Heart left ventricle (tissue), 16 donors: ENCODE results near the gene SUSD4. TPM values are rescaled to one million over a fixed set of nuclear protein-coding genes. Genes with fewer than 3 reads are reported as not detected.

Source experiments
- ATAC-seq, 4 donors: fragments of 200-7000 bp; cut with Tn5 transposase; one replicate each; pipeline ENCODE4 v1.9.1; 2020 to 2022; ENCODE audit warnings: moderate library complexity in 4 of 4, mild to moderate bottlenecking in 3 of 4, moderate number of reproducible peaks in 1 of 4
- DNase-seq, 5 donors: peaks; one replicate each; pipeline ENCODE4 v3.0.0-alpha.2; 2020
- H3K27ac ChIP-seq, 12 donors: fragments of 200-600 bp; sonication (generic) in 4 of 12; one replicate each; pipeline versions ENCODE4 v1.5.0 to v1.8.0; 2016 to 2022; ENCODE audit warnings: mild to moderate bottlenecking in 2 of 12
- H3K27me3 ChIP-seq, 9 donors: fragments of 200-600 bp; sonication (generic) in 2 of 9; one replicate each; pipeline versions ENCODE4 v1.5.1 to v1.8.0; 2016 to 2022; ENCODE audit warnings: mild to moderate bottlenecking in 3 of 9
- H3K36me3 ChIP-seq, 9 donors: fragments of 200-600 bp; sonication (generic) in 2 of 9; one replicate each; pipeline versions ENCODE4 v1.5.0 to v1.8.0; 2018 to 2022; ENCODE audit warnings: mild to moderate bottlenecking in 2 of 9
- H3K4me1 ChIP-seq, 12 donors: fragments of 200-600 bp; sonication (generic) in 4 of 12; one replicate each; pipeline versions ENCODE4 v1.5.0 to v1.8.0; 2016 to 2022; ENCODE audit warnings: mild to moderate bottlenecking in 3 of 12
- H3K4me3 ChIP-seq, 12 donors: fragments of 200-600 bp; sonication (generic) in 4 of 12; one replicate each; pipeline versions ENCODE4 v1.5.0 to v1.8.0; 2017 to 2022; ENCODE audit warnings: mild to moderate bottlenecking in 9 of 12, moderate library complexity in 4 of 12
- H3K9me3 ChIP-seq, 12 donors: fragments of 200-600 bp; sonication (generic) in 4 of 12; one replicate each; pipeline versions ENCODE4 v1.5.0 to v1.8.0; 2016 to 2022; ENCODE audit warnings: mild to moderate bottlenecking in 1 of 12
- POLR2A ChIP-seq, 2 donors: fragments of 450-650 bp; IDR thresholded peaks; one replicate each; pipeline ENCODE4 v1.6.1; 2017; ENCODE audit warnings: antibody characterized with exemption in 2 of 2, mild to moderate bottlenecking in 2 of 2, moderate library complexity in 2 of 2
- WGBS, 4 donors: extraction: QIAGEN DNeasy Blood & Tissue Kit in 2 of 4; methylation state at CpG; one replicate each; pipeline versions ENCODE4 v1.1.5 to v1.1.7; 2013 to 2018; 5-methylcytosine and 5-hydroxymethylcytosine counted together
- intact Hi-C, 10 donors: fragments of 100-400 bp; cut with DNase I; formaldehyde crosslinking; loops; one replicate each; pipeline versions ENCODE4 v1.11.1 to v1.14.2; 2022
- polyA plus RNA-seq, 2 donors: library from polyadenylated mRNA; stranded (reverse); fragments of 200-250 nt; gene quantifications; one replicate each; pipeline ENCODE4 v1.2.3, GENCODE V29; 2013
- total RNA-seq, 9 donors: library from RNA; depleted of rRNA in 2 of 9; stranded (reverse); fragments of >200 nt in 2 of 9; fragmentation: NEBNext Ultra II Directional in 3 of 9; extraction: Animal tissue kit (Norgen Biotek cat#: 25700) in 3 of 9; gene quantifications; one replicate each; pipeline versions ENCODE4 v1.1.0 to v1.2.4, GENCODE V29; 2016 to 2023
- TF ChIP-seq, protein P1 (sequence below), 12 donors: fragments of 200-600 bp; sonication (generic) in 4 of 12; IDR thresholded peaks; one replicate each; pipeline versions ENCODE4 v1.5.0 to v1.8.0; 2018 to 2022; ENCODE audit warnings: antibody characterized with exemption in 12 of 12, mild to moderate bottlenecking in 5 of 12
- donor health status: ischemic (EF 13 %, LVEDD 7.1; RV severe dilation, severe dysfunction).
- donor health status: healthy with polysubstance abuse.
- donor health status: DM: no; HTN: yes; CAD: no.
- donor health status: DM: no; HTN: no; CAD: no.
- donor health status: ischemic (EF 25% LVEDD 6.9; RV normal size, moderate dysfunction).
- donor health status: ischemic (EF 25% LVEDD 5.7; RV mildly dilated, moderate dysfunction).
- donor health status: healthy.
- donor health status: DM: yes; HTN: yes; CAD: no.
- donor health status: ischemic (EF 35%, LVEDD 5.7; RV mildly dilated, moderate dysfunction).
- donor health status: nonischemic (EF 11% LVEDD 7.7; RV severe dilation, severe dysfunction).
- donor health status: DM: yes; HTN: yes; CAD: no.
- donor health status: PGD.
- donor health status: ischemic (EF 29% LVEDD 5.4; RV normal size, mild dysfunction).
- donor health status: nonischemic (EF 23%, LVEDD 6.1; RV moderate dilation, normal function).

SUSD4 gene
- total and polyA plus RNA-seq, 11 donors, result 0.40 to 27.2 (median 2.4) TPM

GRCh38 chr1:223198628-223198965 lies 165.4 kb downstream of the SUSD4 start:
- Histone ChIP-seq H3K36me3 (no peaks in the 10 kb centered on the region), H3K4me3 (no peak overlapping the region), H3K27ac (no peak overlapping the region), H3K4me1 (peaks cover 0 to 6% (median 0%) of the 10 kb centered on the region in 12 donors), H3K9me3 (no peaks in the 10 kb centered on the region), H3K27me3 (no peaks in the 10 kb centered on the region)
- WGBS, 4 donors, result 86 to 91% (median 88%) methylated on average over 3 of the region's 3 CpGs
- DNase-seq, result no peak
- ATAC-seq, result no peak
- TF ChIP-seq POLR2A (IDR thresholded peaks at IDR 0.05), result no peak
- TF ChIP-seq, protein P1, sequence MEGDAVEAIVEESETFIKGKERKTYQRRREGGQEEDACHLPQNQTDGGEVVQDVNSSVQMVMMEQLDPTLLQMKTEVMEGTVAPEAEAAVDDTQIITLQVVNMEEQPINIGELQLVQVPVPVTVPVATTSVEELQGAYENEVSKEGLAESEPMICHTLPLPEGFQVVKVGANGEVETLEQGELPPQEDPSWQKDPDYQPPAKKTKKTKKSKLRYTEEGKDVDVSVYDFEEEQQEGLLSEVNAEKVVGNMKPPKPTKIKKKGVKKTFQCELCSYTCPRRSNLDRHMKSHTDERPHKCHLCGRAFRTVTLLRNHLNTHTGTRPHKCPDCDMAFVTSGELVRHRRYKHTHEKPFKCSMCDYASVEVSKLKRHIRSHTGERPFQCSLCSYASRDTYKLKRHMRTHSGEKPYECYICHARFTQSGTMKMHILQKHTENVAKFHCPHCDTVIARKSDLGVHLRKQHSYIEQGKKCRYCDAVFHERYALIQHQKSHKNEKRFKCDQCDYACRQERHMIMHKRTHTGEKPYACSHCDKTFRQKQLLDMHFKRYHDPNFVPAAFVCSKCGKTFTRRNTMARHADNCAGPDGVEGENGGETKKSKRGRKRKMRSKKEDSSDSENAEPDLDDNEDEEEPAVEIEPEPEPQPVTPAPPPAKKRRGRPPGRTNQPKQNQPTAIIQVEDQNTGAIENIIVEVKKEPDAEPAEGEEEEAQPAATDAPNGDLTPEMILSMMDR (IDR thresholded peaks at IDR 0.05), result no peak
- intact Hi-C loops, result loop anchor here in 1 of 10 donors (2.0 kb wide), 1 partner anchor 64 kb away; no protein-coding TSS in a partner anchor

GRCh38 chr1:223197923-223198627 lies 165.9 kb downstream of the SUSD4 start:
- Histone ChIP-seq H3K4me1 (peaks cover 0 to 6% (median 0%) of the 10 kb centered on the region in 12 donors), H3K36me3 (no peaks in the 10 kb centered on the region), H3K9me3 (no peaks in the 10 kb centered on the region), H3K27me3 (no peaks in the 10 kb centered on the region), H3K4me3 (no peak overlapping the region), H3K27ac (no peak overlapping the region)
- no peak for ATAC-seq
- no peak for TF ChIP-seq POLR2A (IDR thresholded peaks at IDR 0.05)
- TF ChIP-seq, protein P1 (IDR thresholded peaks at IDR 0.05), result no peak
- DNase-seq, result no peak
- intact Hi-C loops, result loop anchor here in 1 of 10 donors (2.0 kb wide), 1 partner anchor 63 kb away; no protein-coding TSS in a partner anchor
- 66 to 72% (median 70%) methylated on average over 4 of the region's 4 CpGs for WGBS, 4 donors

DNA sequence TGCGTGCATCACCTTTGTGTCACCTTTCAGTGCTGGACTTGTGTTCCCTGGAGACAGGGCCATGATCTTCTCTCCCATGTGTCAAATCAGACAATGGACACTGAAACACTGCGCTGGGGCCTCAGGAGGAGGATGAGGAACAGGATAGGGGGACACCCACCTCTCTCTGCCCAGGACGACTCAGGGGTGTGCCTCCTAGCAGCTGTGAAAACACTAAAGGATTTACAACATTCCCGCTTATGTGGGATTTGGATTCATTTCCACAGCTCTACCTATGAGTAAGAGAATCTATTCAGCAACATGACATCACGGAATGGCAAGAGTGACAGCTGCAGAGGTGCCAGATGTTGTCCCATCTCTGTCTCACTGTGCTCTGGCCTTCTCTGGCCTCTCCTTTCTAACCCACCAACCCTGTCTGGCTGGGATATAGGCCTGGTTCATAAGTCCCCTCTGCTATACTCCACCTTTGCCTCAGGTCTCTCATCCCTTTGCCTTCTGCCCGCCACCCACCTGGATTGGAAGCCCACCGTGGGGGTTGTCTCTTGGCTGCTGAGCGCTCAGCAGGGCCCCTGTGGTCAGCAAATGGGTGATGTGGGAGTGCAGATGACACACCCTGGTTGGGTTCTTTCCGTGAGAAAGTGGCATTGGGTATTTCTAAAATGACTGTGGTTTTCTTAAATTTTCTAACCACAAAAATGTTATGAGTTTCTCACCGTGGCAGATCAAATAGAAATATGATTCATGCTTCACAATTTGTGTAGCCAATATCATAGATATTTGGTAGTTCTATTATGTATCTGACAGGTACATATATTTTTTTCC lies 173.9 kb downstream of the SUSD4 start:
- WGBS, 4 donors, result 75 to 81% (median 76%) methylated on average over 8 to 10 of the region's 10 CpGs
- no peaks in the 10 kb centered on the region for H3K9me3 ChIP-seq
- no peak for TF ChIP-seq POLR2A (IDR thresholded peaks at IDR 0.05)
- TF ChIP-seq, protein P1 (IDR thresholded peaks at IDR 0.05), result no peak
- intact Hi-C loops, result no loop called here
- ATAC-seq, result no peak
- no peak for DNase-seq
- H3K27me3 ChIP-seq, result no peaks in the 10 kb centered on the region
- no peak overlapping the region for H3K4me3 ChIP-seq
- H3K4me1 ChIP-seq, result peaks cover 0 to 7% (median 0%) of the 10 kb centered on the region in 12 donors
- no peak overlapping the region for H3K27ac ChIP-seq
- no peaks in the 10 kb centered on the region for H3K36me3 ChIP-seq

- Histone ChIP-seq H3K27ac (no peak overlapping the region), H3K4me3 (no peak overlapping the region), H3K9me3 (no peaks in the 10 kb centered on the region), H3K36me3 (no peaks in the 10 kb centered on the region), H3K27me3 (no peaks in the 10 kb centered on the region), H3K4me1 (peaks cover 0 to 7% (median 0%) of the 10 kb centered on the region in 12 donors)
- 63 to 84% (median 79%) methylated on average over 4 of the region's 4 CpGs for WGBS, 4 donors
- intact Hi-C loops, result no loop called here
- no peak for ATAC-seq
- no peak for DNase-seq
- TF ChIP-seq, protein P1 (IDR thresholded peaks at IDR 0.05), result no peak
- TF ChIP-seq POLR2A (IDR thresholded peaks at IDR 0.05), result no peak
Measured at GRCh38 chr1:223189525-223189902, 174.5 kb downstream of the SUSD4 start.
